HepG2 (cell line): Measurements from ENCODE around the gene SNCAIP. TPM values are rescaled to one million over a fixed set of nuclear protein-coding genes. Genes with fewer than 3 reads are reported as not detected.

Experiments used
- ATAC-seq: fragments of 200-7000 bp; cut with Tn5 transposase; 3 replicates; pipeline ENCODE4 v1.9.1; 2020; ENCODE audit warnings: mild to moderate bottlenecking, moderate library complexity
- BruUV-seq: library from RNA; stranded (reverse); fragments of 400-500 nt; replicated peaks from 2 replicates; lab custom pipeline; 2021; lab: Mats Ljungman, UMichigan
- CTCF ChIA-PET: fragments of 300-600 bp; formaldehyde crosslinking; extraction: SDS; loops from one replicate; lab custom pipeline; 2021; ENCODE audit warnings: low total read pairs, inconsistent platforms, low intra/inter-chr PET ratio; lab: Yijun Ruan, JAX
- POLR2A ChIA-PET: fragments of 350-600 bp; sonication (Branson Sonifier 250); formaldehyde crosslinking; loops from one replicate; lab custom pipeline; 2020; ENCODE audit warnings: antibody characterized with exemption, inconsistent platforms; lab: Yijun Ruan, JAX
- DNase-seq: peaks from one replicate; pipeline ENCODE4 v3.0.0-alpha.2; 2015; ENCODE audit warnings: low spot score
- FAIRE-seq: peaks from 3 replicates; lab custom pipeline; 2011; peaks lifted over from hg19 to GRCh38; lab: Jason Lieb, UNC
- H2AFZ ChIP-seq: one replicate; pipeline ENCODE4 v1.6.1; 2011; ENCODE audit warnings: low read length, inconsistent platforms
- H3K27ac ChIP-seq: fragments of 300-600 bp; 3 replicates; pipeline ENCODE4 v1.8.0; 2011; ENCODE audit warnings: mixed run types, mild to moderate bottlenecking, mixed read lengths, low read length, inconsistent platforms; ENCODE audit not compliant: insufficient read depth; ENCODE audit errors: extremely low read length
- H3K27me3 ChIP-seq, 2 experiments: fragments of 200-600 bp in 1 of 2; 2 replicates in 1 of 2; 3 replicates in 1 of 2; pipeline versions ENCODE4 v1.6.0 to v1.8.0; 2011; ENCODE audit warnings: low read length in 2 of 2, mild to moderate bottlenecking in 2 of 2, moderate library complexity in 2 of 2, inconsistent platforms in 1 of 2; ENCODE audit not compliant: insufficient read depth in 2 of 2, control insufficient read depth in 1 of 2
- H3K36me3 ChIP-seq, 2 experiments: fragments of 200-600 bp in 1 of 2; replicated peaks in 1 of 2; 2 replicates in 1 of 2; 3 replicates in 1 of 2; pipeline versions ENCODE4 v1.5.1 to v1.8.0; 2011; ENCODE audit warnings: low read length in 2 of 2, inconsistent platforms in 1 of 2; ENCODE audit not compliant: insufficient read depth in 2 of 2, control insufficient read depth in 1 of 2
- H3K4me1 ChIP-seq: 2 replicates; pipeline ENCODE4 v1.5.1; 2012; ENCODE audit warnings: low read length, inconsistent platforms; ENCODE audit not compliant: insufficient read depth
- H3K4me2 ChIP-seq: 2 replicates; pipeline ENCODE4 v1.6.0; 2011; ENCODE audit warnings: low read depth, low read length, inconsistent platforms
- H3K4me3 ChIP-seq, 3 experiments: fragments of 200-600 bp in 1 of 3; sonication (generic), shearing (Covaris generic) in 1 of 3; replicated peaks in 1 of 3; 2 replicates each; pipeline ENCODE4 v1.5.1; 2011 to 2016; ENCODE audit warnings: low read length in 3 of 3, inconsistent platforms in 2 of 3, low read depth in 2 of 3, mild to moderate bottlenecking in 2 of 3, control low read depth in 1 of 3, mixed read lengths in 1 of 3; ENCODE audit not compliant: insufficient read depth in 1 of 3
- H3K79me2 ChIP-seq: one replicate; pipeline ENCODE4 v1.6.1; 2011; ENCODE audit warnings: low read length, inconsistent platforms; ENCODE audit not compliant: insufficient read depth
- H3K9ac ChIP-seq: 2 replicates; pipeline ENCODE4 v1.6.0; 2011; ENCODE audit warnings: mild to moderate bottlenecking, low read depth, low read length, inconsistent platforms; ENCODE audit not compliant: insufficient read depth
- H3K9me3 ChIP-seq: 2 replicates; pipeline ENCODE4 v1.5.1; 2012; ENCODE audit warnings: mild to moderate bottlenecking, low read length
- H4K20me1 ChIP-seq: 2 replicates; pipeline ENCODE4 v1.6.0; 2011; ENCODE audit warnings: inconsistent platforms, mild to moderate bottlenecking, low read length, moderate library complexity; ENCODE audit not compliant: insufficient read depth
- BRF2 ChIP-seq: sonication (generic); formaldehyde crosslinking; IDR thresholded peaks from 2 replicates; pipeline ENCODE4 v1.8.1; 2022; ENCODE audit warnings: mild to moderate bottlenecking, missing genetic modification reagents
- HES4 ChIP-seq: sonication (generic); formaldehyde crosslinking; IDR thresholded peaks from 2 replicates; pipeline ENCODE4 v1.9.0; 2021; ENCODE audit warnings: mild to moderate bottlenecking, missing genetic modification reagents, borderline replicate concordance
- NR2F6 ChIP-seq, 2 experiments: IDR thresholded peaks; 2 replicates each; pipeline ENCODE4 v1.6.1; 2016; ENCODE audit warnings: antibody characterized with exemption in 1 of 2, mild to moderate bottlenecking in 1 of 2
- POLR2AphosphoS5 ChIP-seq: IDR thresholded peaks from 2 replicates; pipeline ENCODE4 v1.6.1; 2012; ENCODE audit warnings: low read depth, low read length
- PRMT3 ChIP-seq: sonication (generic); formaldehyde crosslinking; IDR thresholded peaks from 2 replicates; pipeline ENCODE4 v1.8.1; 2022; ENCODE audit warnings: low read depth, mild to moderate bottlenecking, moderate library complexity, missing genetic modification reagents, borderline replicate concordance
- RAD51 ChIP-seq: fragments of 450-650 bp; IDR thresholded peaks from 2 replicates; pipeline ENCODE4 v1.6.1; 2016; ENCODE audit warnings: borderline replicate concordance
- RFXANK ChIP-seq: IDR thresholded peaks from 2 replicates; pipeline ENCODE4 v1.6.1; 2016
- SALL1 ChIP-seq: sonication (generic); formaldehyde crosslinking; IDR thresholded peaks from 2 replicates; pipeline ENCODE4 v1.8.0; 2022; ENCODE audit warnings: mild to moderate bottlenecking, missing genetic modification reagents
- ZNF430 ChIP-seq: sonication (generic); formaldehyde crosslinking; IDR thresholded peaks from 2 replicates; pipeline ENCODE4 v1.9.0; 2021; ENCODE audit warnings: mild to moderate bottlenecking, missing genetic modification reagents
- ZNF451 ChIP-seq: sonication (generic); formaldehyde crosslinking; IDR thresholded peaks from 2 replicates; pipeline ENCODE4 v1.5.0; 2020; ENCODE audit warnings: mild to moderate bottlenecking, missing genetic modification reagents
- ZNF646 ChIP-seq: sonication (generic); formaldehyde crosslinking; IDR thresholded peaks from 2 replicates; pipeline ENCODE4 v1.9.0; 2021; ENCODE audit warnings: mild to moderate bottlenecking, missing genetic modification reagents
- WGBS: methylation state at CpG from one replicate; pipeline ENCODE4 v1.1.6; 2017; ENCODE audit warnings: low lambda C conversion rate; 5-methylcytosine and 5-hydroxymethylcytosine counted together
- in situ Hi-C: cut with HindIII; loops from 2 replicates; pipeline ENCODE4 v1.10.0; 2017; ENCODE audit warnings: low pct_unique_long_range_greater_than_20kb; ENCODE audit not compliant: extremely low pct_ligation_motif_present
- intact Hi-C: fragments of 100-400 bp; cut with micrococcal nuclease; formaldehyde crosslinking; loops from one replicate; pipeline ENCODE4 v1.10.0; 2022; ENCODE audit not compliant: unreplicated experiment
- polyA plus RNA-seq, 8 experiments: library from polyadenylated mRNA; depleted of rRNA in 3 of 8; stranded (reverse) in 7 of 8; unstranded in 1 of 8; fragments of >200 nt; fragmentation: Illumina TruSeq in 4 of 8; extraction: Trizol in 4 of 8; gene quantifications; 2 replicates each; pipeline versions ENCODE4 v1.2.1 to v1.2.3, GENCODE V29; 2011 to 2016; ENCODE audit warnings: low read depth in 4 of 8, missing spikeins in 1 of 8, mixed read lengths in 1 of 8; ENCODE audit not compliant: insufficient read depth in 1 of 8
- total RNA-seq, 5 experiments: library from RNA; depleted of rRNA; stranded (reverse); fragments of >200 nt; fragmentation: Illumina TruSeq; extraction: Trizol; gene quantifications; 2 replicates each; pipeline ENCODE4 v1.2.3, GENCODE V29; 2016; ENCODE audit warnings: low read depth in 1 of 5
- TF ChIP-seq, protein P1 (sequence below): sonication (generic); formaldehyde crosslinking; IDR thresholded peaks from 2 replicates; pipeline ENCODE4 v1.4.0; 2020; ENCODE audit warnings: missing genetic modification reagents

The SNCAIP gene
- total and polyA plus RNA-seq, 2 of the 13 experiments (the other 11 are each of a cell fraction or from before 2014, with no cell fraction given) = not detected

DNA sequence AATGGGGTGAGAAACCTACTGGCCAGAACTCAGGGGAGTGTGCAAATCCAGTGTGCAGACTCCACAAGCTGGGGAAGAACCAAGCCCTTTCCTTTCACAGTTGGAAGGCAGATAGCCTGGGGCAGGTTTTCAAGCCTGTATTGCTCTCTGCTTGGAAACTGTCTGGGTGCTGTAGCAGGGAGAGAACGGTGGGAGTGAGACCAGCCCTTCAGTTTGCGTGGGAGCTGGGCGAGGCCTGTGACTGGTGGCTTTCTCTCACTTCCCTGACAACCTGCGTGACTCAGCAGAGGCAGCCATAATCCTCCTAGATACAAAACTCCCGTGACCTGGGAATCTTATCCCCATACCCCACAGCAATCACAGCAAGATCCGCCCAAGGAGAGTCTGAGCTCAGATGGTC is 44.9 kb upstream of the SNCAIP start:
- TF ChIP-seq ZNF646 (CRISPR knock-in tag) (no peak), BRF2 (CRISPR knock-in tag) (no peak), RAD51 (no peak), NR2F6 (IDR thresholded peaks at IDR 0.05) (no peak), NR2F6 (CRISPR knock-in tag; IDR thresholded peaks at IDR 0.05) (no peak), ZNF451 (CRISPR knock-in tag) (no peak), POLR2AphosphoS5 (no peak), HES4 (CRISPR knock-in tag) (no peak), RFXANK (CRISPR knock-in tag) (no peak), PRMT3 (CRISPR knock-in tag) (no peak), ZNF430 (CRISPR knock-in tag) (no peak), SALL1 (CRISPR knock-in tag) (no peak)
- TF ChIP-seq, protein P1, sequence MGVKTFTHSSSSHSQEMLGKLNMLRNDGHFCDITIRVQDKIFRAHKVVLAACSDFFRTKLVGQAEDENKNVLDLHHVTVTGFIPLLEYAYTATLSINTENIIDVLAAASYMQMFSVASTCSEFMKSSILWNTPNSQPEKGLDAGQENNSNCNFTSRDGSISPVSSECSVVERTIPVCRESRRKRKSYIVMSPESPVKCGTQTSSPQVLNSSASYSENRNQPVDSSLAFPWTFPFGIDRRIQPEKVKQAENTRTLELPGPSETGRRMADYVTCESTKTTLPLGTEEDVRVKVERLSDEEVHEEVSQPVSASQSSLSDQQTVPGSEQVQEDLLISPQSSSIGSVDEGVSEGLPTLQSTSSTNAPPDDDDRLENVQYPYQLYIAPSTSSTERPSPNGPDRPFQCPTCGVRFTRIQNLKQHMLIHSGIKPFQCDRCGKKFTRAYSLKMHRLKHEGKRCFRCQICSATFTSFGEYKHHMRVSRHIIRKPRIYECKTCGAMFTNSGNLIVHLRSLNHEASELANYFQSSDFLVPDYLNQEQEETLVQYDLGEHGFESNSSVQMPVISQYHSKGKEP (CRISPR knock-in tag) = no peak
- TF ChIP-seq, all 625 proteins: peak for 0
- H3K79me2 ChIP-seq = no peaks in the 10 kb centered on the region
- H3K4me2 ChIP-seq = no peak overlapping the region
- H3K9me3 ChIP-seq = no peaks in the 10 kb centered on the region
- H2AFZ ChIP-seq = no peak overlapping the region
- ChIA-PET POLR2A (no interaction called here), CTCF (no interaction called here)
- no peaks in the 10 kb centered on the region for H3K4me1 ChIP-seq
- no peak for FAIRE-seq
- H3K4me3 ChIP-seq = no peak overlapping the region
- WGBS = 0% methylated on average over 2 of the region's 6 CpGs
- no peaks in the 10 kb centered on the region for H3K27me3 ChIP-seq
- in situ Hi-C loops = no loop called here
- no peak for ATAC-seq
- no peaks in the 10 kb centered on the region for H3K36me3 ChIP-seq
- intact Hi-C loops = no loop called here
- H3K9ac ChIP-seq = no peak overlapping the region
- no peak for DNase-seq
- no TSS peak for BruUV-seq
- H4K20me1 ChIP-seq = no peaks in the 10 kb centered on the region
- no peak overlapping the region for H3K27ac ChIP-seq
